Prostate gland (tissue), 2 donors: ENCODE measurements around the gene ISY1. TPM values are rescaled to one million over a fixed set of nuclear protein-coding genes. Genes with fewer than 3 reads are reported as not detected.
"Not testable (repeated sequence)": the region's sequence is repeated elsewhere in the genome, so short reads cannot be mapped to it uniquely, and the experiment has no call there.

Experiments
- DNase-seq: peaks from one replicate; pipeline ENCODE4 v3.0.0-alpha.2; 2019; ENCODE audit warnings: low spot score
- H3K27ac ChIP-seq, 2 donors: fragments of 200-600 bp; sonication (generic); 2 replicates each; pipeline ENCODE4 v1.5.1; 2017 to 2019
- H3K27me3 ChIP-seq: fragments of 200-600 bp; sonication (generic); replicated peaks from 2 replicates; pipeline ENCODE4 v1.5.1; 2019; ENCODE audit not compliant: insufficient read depth
- H3K36me3 ChIP-seq, 2 donors: fragments of 200-600 bp; sonication (generic); 1 replicate in 1 of 2; 2 replicates in 1 of 2; pipeline versions ENCODE4 v1.5.1 to v1.8.1; 2017 to 2019
- H3K4me1 ChIP-seq: fragments of 200-600 bp; sonication (generic); replicated peaks from 2 replicates; pipeline ENCODE4 v1.5.1; 2019
- H3K4me3 ChIP-seq, 2 donors: fragments of 200-600 bp; sonication (generic); 2 replicates each; pipeline ENCODE4 v1.5.1; 2017 to 2019
- H3K9me3 ChIP-seq: fragments of 200-600 bp; sonication (generic); 2 replicates; pipeline ENCODE4 v1.5.1; 2017
- POLR2A ChIP-seq: fragments of 450-650 bp; IDR thresholded peaks from one replicate; pipeline ENCODE4 v1.6.1; 2016; ENCODE audit warnings: antibody characterized with exemption, mild to moderate bottlenecking
- POLR2AphosphoS5 ChIP-seq: sonication (generic); formaldehyde crosslinking; IDR thresholded peaks from one replicate; pipeline ENCODE4 v1.6.1; 2017; ENCODE audit warnings: antibody characterized with exemption
- WGBS: methylation state at CpG from one replicate; pipeline ENCODE4 v1.1.5; 2018; 5-methylcytosine and 5-hydroxymethylcytosine counted together
- intact Hi-C: fragments of 100-400 bp; cut with DNase I; formaldehyde crosslinking; loops from one replicate; pipeline ENCODE4 v1.14.2; 2022
- total RNA-seq, 2 donors: library from RNA; depleted of rRNA; stranded (reverse); fragments of >200 nt; gene quantifications; one replicate each; pipeline ENCODE4 v1.1.0, GENCODE V29; 2016
- TF ChIP-seq, protein P1 (sequence below), 4 experiments: fragments of 200-600 bp in 2 of 4; fragments of 450-650 bp in 2 of 4; sonication (generic) in 2 of 4; IDR thresholded peaks; 1 replicate in 3 of 4; 2 replicates in 1 of 4; pipeline ENCODE4 v1.5.1; 2016 to 2019; ENCODE audit warnings: antibody characterized with exemption in 4 of 4, mild to moderate bottlenecking in 2 of 4, moderate library complexity in 2 of 4

The ISY1 gene
- total RNA-seq, 2 donors from 2014 or later: 22.3 to 29.1 TPM

DNA sequence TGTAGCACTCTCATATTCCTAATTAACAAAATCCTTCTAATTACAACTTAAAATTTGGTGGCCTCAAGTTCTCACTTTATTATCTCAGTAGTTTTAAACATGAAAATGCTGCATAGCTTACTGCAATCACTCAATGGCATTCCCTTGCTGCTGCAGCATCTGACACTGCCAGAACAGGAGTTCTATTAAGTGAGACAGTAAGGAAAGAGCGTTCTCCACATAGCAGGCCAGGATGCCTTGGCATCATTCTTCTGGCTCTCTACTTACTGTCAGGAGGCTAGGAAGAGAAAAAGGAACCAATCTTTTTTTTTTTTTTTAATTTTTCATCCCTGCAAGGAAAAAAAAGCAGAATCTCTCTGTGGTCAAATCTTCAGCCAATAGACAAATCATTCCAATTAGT is 19.6 kb upstream of the ISY1 start:
- Histone ChIP-seq H3K36me3 (peaks cover 0 to 3% of the 10 kb centered on the region in 2 donors), H3K4me1 (peaks cover 26% of the 10 kb centered on the region), H3K27me3 (no peaks in the 10 kb centered on the region), H3K4me3 (peak overlapping the region in 1 of 2 donors; percentile 98), H3K9me3 (no peaks in the 10 kb centered on the region), H3K27ac (peak overlapping the region; percentile 2 to 32)
- no peak for TF ChIP-seq POLR2AphosphoS5
- TF ChIP-seq, protein P1, sequence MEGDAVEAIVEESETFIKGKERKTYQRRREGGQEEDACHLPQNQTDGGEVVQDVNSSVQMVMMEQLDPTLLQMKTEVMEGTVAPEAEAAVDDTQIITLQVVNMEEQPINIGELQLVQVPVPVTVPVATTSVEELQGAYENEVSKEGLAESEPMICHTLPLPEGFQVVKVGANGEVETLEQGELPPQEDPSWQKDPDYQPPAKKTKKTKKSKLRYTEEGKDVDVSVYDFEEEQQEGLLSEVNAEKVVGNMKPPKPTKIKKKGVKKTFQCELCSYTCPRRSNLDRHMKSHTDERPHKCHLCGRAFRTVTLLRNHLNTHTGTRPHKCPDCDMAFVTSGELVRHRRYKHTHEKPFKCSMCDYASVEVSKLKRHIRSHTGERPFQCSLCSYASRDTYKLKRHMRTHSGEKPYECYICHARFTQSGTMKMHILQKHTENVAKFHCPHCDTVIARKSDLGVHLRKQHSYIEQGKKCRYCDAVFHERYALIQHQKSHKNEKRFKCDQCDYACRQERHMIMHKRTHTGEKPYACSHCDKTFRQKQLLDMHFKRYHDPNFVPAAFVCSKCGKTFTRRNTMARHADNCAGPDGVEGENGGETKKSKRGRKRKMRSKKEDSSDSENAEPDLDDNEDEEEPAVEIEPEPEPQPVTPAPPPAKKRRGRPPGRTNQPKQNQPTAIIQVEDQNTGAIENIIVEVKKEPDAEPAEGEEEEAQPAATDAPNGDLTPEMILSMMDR (IDR thresholded peaks at IDR 0.05): no peak
- TF ChIP-seq POLR2A: no peak
- DNase-seq: no peak
- intact Hi-C loops: loop anchor here (5.0 kb wide), 2 partner anchors 47 to 67 kb away; partner anchors contain the start of gene COPG1
- 11% methylated on average over 1 of the region's 1 CpG for WGBS

DNA sequence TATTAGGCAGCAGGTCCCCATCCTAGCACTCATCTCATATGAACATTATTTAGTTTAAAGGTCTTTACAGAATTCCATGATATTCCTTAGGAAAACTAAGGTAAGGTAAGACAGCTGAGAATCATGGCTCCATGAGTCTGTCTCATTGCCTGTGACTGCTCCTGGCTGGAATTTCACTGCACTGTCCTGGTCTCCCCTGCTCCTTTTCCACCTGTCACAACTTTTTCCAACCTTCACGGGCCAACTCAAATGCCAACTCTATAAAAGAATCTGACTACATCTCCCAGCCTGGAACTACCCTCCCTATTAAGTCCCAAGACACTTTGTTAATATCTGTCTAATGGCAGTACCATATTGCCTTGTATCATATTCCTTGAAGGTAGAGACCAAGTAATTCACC is 15.2 kb upstream of the ISY1 start:
- no peak for TF ChIP-seq POLR2A
- TF ChIP-seq POLR2AphosphoS5: no peak
- TF ChIP-seq, protein P1 (IDR thresholded peaks at IDR 0.05): no peak
- Histone ChIP-seq H3K9me3 (no peaks in the 10 kb centered on the region), H3K4me1 (peaks cover 31% of the 10 kb centered on the region), H3K27ac (no peak overlapping the region), H3K36me3 (peaks cover 3 to 5% of the 10 kb centered on the region in 2 donors), H3K27me3 (no peaks in the 10 kb centered on the region), H3K4me3 (no peak overlapping the region)
- DNase-seq: no peak
- 23% methylated on average over 1 of the region's 1 CpG for WGBS
- intact Hi-C loops: no loop called here

DNA sequence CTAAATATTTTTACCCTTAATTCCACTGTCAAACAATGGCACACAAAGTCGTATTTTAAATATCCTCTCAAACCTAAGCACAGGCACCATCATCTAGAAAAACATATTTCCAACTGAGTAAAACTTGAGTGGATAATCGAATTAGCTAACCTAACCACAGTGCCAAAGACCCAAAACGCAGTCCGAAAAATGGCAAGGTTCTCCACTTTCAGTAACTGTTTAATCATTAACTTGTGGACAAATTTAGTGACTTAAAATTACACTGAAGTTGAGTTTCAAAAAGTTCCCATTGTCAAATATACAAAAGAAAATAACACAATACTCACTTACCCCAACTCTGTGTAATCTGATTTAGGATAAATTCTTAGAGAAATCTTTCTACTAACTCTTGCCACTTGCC is 12.9 kb upstream of the ISY1 start:
- no peak overlapping the region for H3K27ac ChIP-seq
- H3K4me1 ChIP-seq: peaks cover 15% of the 10 kb centered on the region
- H3K36me3 ChIP-seq: peaks cover 0 to 11% of the 10 kb centered on the region in 2 donors
- no peaks in the 10 kb centered on the region for H3K27me3 ChIP-seq
- intact Hi-C loops: no loop called here
- H3K4me3 ChIP-seq: no peak overlapping the region
- WGBS: 42% methylated on average over 4 of the region's 4 CpGs
- no peak for DNase-seq
- TF ChIP-seq POLR2A (no peak), POLR2AphosphoS5 (no peak)
- TF ChIP-seq, protein P1 (IDR thresholded peaks at IDR 0.05): no peak
- no peaks in the 10 kb centered on the region for H3K9me3 ChIP-seq

DNA sequence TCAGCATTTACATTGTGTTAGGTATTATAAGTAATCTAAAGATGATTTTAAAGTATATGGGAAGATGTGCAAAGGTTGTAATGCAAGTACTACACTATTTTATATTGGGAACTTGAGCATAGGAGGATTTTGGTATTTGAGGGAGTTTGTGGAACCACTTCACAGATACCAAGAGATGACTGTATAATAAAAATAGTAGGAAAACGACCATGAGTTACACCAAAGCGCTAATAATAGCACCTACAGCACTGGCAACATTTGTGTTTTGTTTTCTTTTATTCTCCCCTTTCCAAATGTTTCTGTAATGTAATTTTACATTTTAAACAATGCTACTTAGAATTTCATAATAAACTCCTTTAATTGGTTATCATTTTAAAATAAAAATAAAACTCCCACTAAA is 12.3 kb upstream of the ISY1 start:
- intact Hi-C loops: no loop called here
- no peak for DNase-seq
- no peak overlapping the region for H3K4me3 ChIP-seq
- H3K27ac ChIP-seq: no peak overlapping the region
- no peak for TF ChIP-seq POLR2A
- TF ChIP-seq POLR2AphosphoS5: no peak
- TF ChIP-seq, protein P1 (IDR thresholded peaks at IDR 0.05): no peak
- H3K27me3 ChIP-seq: no peaks in the 10 kb centered on the region
- peaks cover 10% of the 10 kb centered on the region for H3K4me1 ChIP-seq
- H3K9me3 ChIP-seq: no peaks in the 10 kb centered on the region
- 52% methylated on average over 2 of the region's 2 CpGs for WGBS
- H3K36me3 ChIP-seq: peaks cover 0 to 11% of the 10 kb centered on the region in 2 donors

DNA sequence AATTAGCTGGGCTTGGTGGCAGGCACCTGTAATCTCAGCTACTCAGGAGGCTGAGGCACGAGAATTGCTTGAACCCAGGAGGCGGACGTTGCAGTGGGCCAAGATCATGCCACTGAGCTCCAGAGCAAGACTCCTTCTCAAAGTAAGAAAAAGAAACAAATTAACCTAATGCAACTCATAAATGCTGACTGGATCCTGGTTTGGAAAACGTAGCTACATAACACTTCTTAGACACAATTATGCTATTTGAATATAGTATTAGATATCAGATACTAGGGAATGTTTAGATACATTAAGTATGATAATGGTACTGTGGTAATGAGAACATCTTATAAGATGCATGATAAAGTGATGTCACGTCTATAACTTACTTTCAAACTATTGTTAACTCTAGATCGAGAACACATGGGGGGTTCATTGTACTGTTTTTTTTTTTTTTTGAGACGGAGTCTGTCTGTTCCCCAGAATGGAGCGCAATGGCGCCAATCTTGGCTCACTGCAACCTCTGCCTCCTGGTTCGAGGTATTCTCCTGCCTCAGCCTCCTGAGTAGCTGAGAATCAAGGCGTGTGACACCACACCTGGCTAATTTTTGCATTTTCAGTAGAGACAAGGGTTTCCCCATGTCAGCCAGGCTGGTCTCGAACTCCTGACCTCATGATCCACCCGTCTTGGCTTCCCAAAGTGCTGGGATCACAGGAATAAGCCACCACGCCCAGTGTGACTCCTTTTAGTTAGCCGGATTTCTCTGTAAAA is 5.9 kb upstream of the ISY1 start:
- Histone ChIP-seq H3K27me3 (no peaks in the 10 kb centered on the region), H3K36me3 (peaks cover 0 to 11% of the 10 kb centered on the region in 2 donors), H3K27ac (no peak overlapping the region), H3K9me3 (no peaks in the 10 kb centered on the region), H3K4me1 (peaks cover 7% of the 10 kb centered on the region), H3K4me3 (no peak overlapping the region)
- DNase-seq: no peak
- intact Hi-C loops: no loop called here
- no peak for TF ChIP-seq POLR2A
- WGBS: 85% methylated on average over 15 of the region's 15 CpGs

DNA sequence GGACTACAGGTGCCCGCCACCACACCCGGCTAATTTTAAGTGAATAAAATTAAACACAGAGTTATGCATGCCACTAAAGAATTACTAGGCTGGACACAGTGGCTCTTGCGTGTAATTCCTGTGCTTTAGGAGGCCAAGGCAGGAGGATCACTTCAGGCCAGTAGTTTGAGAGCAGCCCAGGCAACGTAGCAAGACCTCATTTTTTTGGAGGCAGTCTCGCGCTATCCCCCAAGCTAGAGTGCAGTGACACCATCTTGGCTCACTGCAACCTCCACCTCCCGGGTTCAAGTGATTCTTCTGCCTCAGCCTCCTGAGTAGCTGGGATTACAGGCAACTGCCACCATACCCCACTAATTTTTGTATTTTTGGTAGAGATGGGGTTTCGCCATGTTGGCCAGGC is 4.7 kb upstream of the ISY1 start:
- H3K9me3 ChIP-seq, DNase-seq, H3K4me3 ChIP-seq, H3K27me3 ChIP-seq, intact Hi-C loops, H3K27ac ChIP-seq, H3K4me1 ChIP-seq, H3K36me3 ChIP-seq: not testable (repeated sequence)
- 96% methylated on average over 8 of the region's 8 CpGs for WGBS
